HCT116 (cell line): ENCODE results near the gene PYCR2.

ENCODE experiments used
- EZH2 ChIP-seq: fragments of 200-600 bp; sonication (generic); IDR thresholded peaks from 2 replicates; pipeline ENCODE4 v1.6.1; 2017; ENCODE audit warnings: antibody characterized with exemption, mixed run types
- POLR2A ChIP-seq: IDR thresholded peaks from 2 replicates; pipeline ENCODE4 v1.7.0; 2011; ENCODE audit warnings: borderline replicate concordance; ENCODE audit not compliant: insufficient read depth, insufficient read length; ENCODE audit errors: extremely low read depth
- POLR2AphosphoS5 ChIP-seq: IDR thresholded peaks from 2 replicates; pipeline ENCODE4 v1.6.1; 2011; ENCODE audit warnings: mild to moderate bottlenecking, low read depth, low read length, moderate library complexity
- RAD21 ChIP-seq: IDR thresholded peaks from 2 replicates; pipeline ENCODE4 v1.6.1; 2012; ENCODE audit warnings: low read depth, mild to moderate bottlenecking
- TCF7L2 ChIP-seq: IDR thresholded peaks from 2 replicates; pipeline ENCODE4 v1.7.0; 2011; ENCODE audit warnings: borderline replicate concordance, inconsistent platforms; ENCODE audit not compliant: insufficient read depth, insufficient read length; ENCODE audit errors: extremely low read depth
- ZNF274 ChIP-seq: fragments of 200-500 bp; sonication (Bioruptor generic); IDR thresholded peaks from 2 replicates; pipeline ENCODE4 v1.6.1; 2014; ENCODE audit warnings: mild to moderate bottlenecking, low read depth, low read length, inconsistent platforms
- TF ChIP-seq, protein P1 (sequence below), 3 experiments: fragments of 200-600 bp in 1 of 3; sonication (generic) in 1 of 3; IDR thresholded peaks in 2 of 3; conservative IDR thresholded peaks in 1 of 3; 2 replicates each; pipeline ENCODE4 v1.5.1; 2012 to 2017; ENCODE audit warnings: low read depth in 2 of 3, low read length in 2 of 3, antibody characterized with exemption in 1 of 3, borderline replicate concordance in 1 of 3, control low read depth in 1 of 3, mild to moderate bottlenecking in 1 of 3, mixed read lengths in 1 of 3, mixed run types in 1 of 3, moderate library complexity in 1 of 3; ENCODE audit not compliant: insufficient read depth in 1 of 3
- TF ChIP-seq, protein P2 (sequence below): IDR thresholded peaks from 2 replicates; pipeline ENCODE4 v1.6.1; 2012; ENCODE audit warnings: low read depth

DNA sequence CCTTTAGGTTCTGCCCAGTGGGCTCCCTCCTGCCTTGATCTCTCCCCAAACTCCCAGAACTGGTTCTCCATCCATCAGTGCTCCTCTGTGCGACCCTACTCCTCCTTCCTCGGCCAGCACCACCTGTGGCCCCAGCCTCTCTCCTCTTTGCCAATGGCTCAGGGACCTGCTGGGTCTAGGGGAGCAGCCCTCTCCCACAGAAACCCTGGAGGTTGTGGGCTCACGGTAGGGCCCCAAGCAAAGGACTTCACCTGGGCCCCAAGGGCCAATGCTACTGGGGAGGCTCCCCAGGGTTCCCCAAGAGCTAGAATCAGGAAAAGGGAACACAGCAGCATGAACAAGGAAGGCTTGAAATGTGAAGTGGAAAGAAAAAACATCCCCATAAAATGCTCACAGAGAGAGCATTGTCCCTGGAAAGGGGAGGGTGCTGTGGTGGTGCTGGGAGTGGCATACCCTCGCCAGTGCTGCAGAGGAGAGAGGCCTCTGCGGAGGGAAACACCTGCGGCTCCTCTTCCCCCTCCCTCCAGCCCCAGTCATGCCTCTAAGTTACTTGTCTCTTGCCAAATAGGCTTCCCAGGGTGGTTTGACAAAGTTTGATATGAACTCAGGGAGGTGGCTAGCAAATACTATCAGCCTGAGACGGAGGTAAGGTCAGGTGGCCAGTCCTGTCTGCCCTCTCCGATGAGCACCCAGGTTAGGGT is 44.4 kb downstream of the PYCR2 start:
- no peak for TF ChIP-seq POLR2AphosphoS5
- TF ChIP-seq EZH2 = no peak
- no peak for TF ChIP-seq RAD21
- TF ChIP-seq, protein P1, sequence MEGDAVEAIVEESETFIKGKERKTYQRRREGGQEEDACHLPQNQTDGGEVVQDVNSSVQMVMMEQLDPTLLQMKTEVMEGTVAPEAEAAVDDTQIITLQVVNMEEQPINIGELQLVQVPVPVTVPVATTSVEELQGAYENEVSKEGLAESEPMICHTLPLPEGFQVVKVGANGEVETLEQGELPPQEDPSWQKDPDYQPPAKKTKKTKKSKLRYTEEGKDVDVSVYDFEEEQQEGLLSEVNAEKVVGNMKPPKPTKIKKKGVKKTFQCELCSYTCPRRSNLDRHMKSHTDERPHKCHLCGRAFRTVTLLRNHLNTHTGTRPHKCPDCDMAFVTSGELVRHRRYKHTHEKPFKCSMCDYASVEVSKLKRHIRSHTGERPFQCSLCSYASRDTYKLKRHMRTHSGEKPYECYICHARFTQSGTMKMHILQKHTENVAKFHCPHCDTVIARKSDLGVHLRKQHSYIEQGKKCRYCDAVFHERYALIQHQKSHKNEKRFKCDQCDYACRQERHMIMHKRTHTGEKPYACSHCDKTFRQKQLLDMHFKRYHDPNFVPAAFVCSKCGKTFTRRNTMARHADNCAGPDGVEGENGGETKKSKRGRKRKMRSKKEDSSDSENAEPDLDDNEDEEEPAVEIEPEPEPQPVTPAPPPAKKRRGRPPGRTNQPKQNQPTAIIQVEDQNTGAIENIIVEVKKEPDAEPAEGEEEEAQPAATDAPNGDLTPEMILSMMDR (IDR thresholded peaks at IDR 0.05 in 2 of 3, conservative IDR thresholded peaks at IDR 0.05 in 1 of 3; ENCODE audit: borderline replicate concordance in 1 of 3, insufficient read depth in 1 of 3, low read depth in 2 of 3, low read length in 2 of 3) = no peak
- no peak for TF ChIP-seq POLR2A
- TF ChIP-seq, protein P2, sequence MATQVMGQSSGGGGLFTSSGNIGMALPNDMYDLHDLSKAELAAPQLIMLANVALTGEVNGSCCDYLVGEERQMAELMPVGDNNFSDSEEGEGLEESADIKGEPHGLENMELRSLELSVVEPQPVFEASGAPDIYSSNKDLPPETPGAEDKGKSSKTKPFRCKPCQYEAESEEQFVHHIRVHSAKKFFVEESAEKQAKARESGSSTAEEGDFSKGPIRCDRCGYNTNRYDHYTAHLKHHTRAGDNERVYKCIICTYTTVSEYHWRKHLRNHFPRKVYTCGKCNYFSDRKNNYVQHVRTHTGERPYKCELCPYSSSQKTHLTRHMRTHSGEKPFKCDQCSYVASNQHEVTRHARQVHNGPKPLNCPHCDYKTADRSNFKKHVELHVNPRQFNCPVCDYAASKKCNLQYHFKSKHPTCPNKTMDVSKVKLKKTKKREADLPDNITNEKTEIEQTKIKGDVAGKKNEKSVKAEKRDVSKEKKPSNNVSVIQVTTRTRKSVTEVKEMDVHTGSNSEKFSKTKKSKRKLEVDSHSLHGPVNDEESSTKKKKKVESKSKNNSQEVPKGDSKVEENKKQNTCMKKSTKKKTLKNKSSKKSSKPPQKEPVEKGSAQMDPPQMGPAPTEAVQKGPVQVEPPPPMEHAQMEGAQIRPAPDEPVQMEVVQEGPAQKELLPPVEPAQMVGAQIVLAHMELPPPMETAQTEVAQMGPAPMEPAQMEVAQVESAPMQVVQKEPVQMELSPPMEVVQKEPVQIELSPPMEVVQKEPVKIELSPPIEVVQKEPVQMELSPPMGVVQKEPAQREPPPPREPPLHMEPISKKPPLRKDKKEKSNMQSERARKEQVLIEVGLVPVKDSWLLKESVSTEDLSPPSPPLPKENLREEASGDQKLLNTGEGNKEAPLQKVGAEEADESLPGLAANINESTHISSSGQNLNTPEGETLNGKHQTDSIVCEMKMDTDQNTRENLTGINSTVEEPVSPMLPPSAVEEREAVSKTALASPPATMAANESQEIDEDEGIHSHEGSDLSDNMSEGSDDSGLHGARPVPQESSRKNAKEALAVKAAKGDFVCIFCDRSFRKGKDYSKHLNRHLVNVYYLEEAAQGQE = no peak
- no peak for TF ChIP-seq TCF7L2
- no peak for TF ChIP-seq ZNF274
